GM18507 (cell line): Measurements from ENCODE around the gene PPARG.
"Not testable (repeated sequence)": the region's sequence is repeated elsewhere in the genome, so short reads cannot be mapped to it uniquely, and the experiment has no call there.

Experiments
- DNase-seq: peaks from one replicate; pipeline ENCODE4 v3.0.0; 2011; ENCODE audit warnings: low read depth; ENCODE audit not compliant: insufficient read length; ENCODE audit errors: extremely low spot score
- FAIRE-seq: peaks from 2 replicates; lab custom pipeline; 2011; peaks lifted over from hg19 to GRCh38; lab: Jason Lieb, UNC

PPARG gene

DNA sequence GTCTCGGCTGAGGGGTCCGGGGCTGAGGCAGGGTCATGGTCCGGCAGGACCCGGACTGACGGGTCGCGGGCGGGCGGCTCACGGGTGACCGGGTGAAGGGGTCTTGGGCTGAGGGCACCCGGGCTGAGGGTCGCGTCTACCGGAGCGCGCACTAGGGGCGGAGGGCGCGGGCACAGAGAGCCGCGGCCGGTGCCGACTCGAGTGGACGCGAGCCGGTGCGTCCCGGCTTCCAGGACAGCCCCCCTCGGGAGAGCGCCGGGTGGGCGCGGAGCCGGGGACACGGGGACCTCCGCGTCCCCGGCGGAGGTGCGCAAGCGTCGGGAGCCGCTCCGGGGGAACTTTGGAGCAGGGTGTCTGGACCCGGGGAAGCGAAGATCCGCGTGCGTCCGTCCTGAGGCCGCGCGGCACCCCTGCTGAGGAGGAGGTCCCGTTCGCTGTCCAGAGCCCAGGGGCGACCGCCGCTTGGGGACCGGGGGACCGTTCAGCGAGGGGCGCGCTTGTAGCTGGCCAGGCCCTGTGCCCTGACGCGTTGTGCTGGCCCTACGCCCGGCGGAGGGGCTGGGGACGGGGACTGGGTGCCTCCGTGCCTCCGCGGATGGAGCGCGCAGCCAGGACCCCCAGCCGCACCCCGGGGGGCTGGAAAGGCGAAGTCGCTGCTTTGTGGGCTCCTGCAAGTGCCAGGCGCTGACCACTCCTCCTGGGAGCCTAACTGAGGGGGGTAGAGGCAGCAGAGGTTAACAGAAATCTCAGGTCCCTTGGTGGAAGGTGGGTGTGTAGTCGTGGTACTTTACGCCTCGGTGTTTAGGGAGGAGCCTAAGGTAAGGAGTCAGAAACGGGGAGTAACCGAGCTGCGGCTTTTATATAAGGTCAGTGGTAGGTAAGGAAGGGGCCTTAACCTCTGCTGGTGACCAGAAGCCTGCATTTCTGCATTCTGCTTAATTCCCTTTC, at the start of gene PPARG:
PPARG (plus strand) TSS at position 889 of the 948 bp plus-strand sequence. CDS start 90,642 bp downstream, outside the sequence.
- DNase-seq (no peak), FAIRE-seq (no peak)

DNA sequence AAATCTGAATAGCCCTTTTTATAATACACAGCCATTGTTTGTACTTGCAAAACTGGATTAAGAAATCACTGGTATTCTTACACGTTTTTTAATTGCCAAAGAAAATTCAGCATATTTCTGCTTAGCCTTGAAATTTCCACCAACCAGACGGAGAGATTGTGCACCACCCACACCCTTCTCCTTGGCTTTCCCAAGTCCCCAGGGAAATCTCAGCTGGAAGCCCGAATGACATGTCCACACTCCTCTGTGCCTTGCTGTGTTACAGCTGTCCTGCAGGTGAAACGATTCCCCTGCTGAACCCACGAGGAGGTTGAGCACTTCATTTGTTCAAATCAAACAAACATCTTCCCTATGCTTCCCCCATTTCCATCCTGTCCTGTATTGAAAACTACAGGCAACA, 49.6 kb upstream of the PPARG start:
- DNase-seq (no peak), FAIRE-seq (no peak)

DNA sequence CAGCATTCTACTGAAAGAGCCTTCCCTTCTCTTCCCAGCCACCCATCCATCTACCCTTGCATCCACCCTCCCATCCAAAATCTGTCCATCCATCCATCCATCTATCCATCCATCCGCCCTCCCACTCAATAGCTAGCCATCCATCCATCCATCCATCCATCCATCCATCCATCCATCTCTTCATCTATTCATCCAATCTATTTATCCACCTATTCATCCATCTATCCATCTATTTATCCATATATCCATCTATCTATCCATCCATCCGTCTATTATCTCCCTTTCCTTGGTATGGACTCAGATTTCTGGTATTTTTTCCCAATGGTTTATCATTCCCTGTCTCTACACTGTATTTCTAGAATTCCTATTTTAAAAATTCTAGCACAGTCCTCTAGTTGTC, 46.1 kb upstream of the PPARG start:
- FAIRE-seq (no peak), DNase-seq (no peak)

DNA sequence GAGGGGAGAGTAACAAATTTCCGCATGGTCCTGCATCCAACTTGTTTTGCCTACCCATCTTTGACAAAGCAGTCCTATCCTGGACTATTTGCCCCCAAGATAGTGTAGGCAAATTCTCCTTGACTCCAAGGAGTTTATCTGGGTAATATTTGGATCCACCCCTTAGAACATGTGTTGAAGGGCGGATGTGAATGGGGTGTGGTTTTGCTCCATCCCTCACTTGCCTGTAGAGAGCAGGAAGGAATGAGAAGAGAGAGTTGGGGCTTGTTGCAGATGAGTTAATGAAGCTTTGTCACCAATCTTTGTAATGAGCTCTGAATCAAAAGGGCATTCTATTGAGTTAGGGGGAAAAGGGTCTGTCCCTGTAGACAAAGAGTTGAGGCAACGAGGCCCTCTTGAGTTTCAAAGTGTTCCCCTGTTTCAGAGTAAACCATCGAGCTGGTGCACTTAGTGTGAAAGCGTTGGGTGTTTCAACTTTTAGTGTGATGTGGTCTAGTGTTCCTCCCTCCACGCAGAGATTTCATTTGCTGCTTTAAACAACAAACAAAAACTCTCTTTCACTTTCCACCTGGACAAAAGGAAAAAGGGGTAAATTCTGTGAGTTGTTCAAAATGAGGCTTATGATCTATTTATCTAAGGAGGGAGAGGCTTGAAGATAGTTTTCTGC, 42.2 kb upstream of the PPARG start:
- DNase-seq (no peak), FAIRE-seq (no peak)

DNA sequence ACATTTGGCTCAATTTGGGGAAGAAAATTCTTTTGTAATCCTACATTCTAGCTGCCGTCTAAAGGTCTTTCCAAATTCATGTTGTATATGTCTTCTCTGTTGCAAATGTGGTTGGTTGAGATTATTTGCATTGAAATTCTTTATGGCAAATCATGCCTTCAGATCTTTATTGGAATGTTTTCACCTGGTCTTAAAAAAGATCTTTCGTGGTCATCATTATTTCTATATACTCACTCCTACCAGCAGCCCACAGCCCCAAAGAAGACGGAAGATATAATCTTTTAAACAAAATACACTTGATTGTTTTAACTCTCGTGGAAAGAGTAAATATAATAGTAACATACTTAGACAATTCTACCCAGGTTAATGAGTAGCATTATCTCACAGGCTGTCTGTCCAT, 41.5 kb upstream of the PPARG start:
- FAIRE-seq = no peak

DNA sequence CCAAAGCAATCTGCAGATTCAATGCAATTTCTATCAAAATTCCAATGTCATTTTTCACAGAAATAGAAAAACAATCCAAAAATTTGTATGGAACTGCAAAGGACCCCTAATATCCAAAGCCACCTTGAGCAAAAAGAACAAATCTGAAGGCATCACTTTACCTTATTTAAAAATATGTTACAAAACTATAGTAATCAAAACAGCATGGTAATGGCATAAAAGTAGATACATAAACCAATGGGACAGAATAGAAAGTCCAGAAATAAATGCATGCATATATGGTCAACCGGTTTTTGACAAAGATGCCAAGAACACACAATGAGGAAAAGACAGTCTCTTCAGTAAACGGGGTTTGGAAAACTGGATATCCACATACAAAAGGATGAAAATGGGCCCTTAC, 39.4 kb upstream of the PPARG start:
- FAIRE-seq = no peak
- DNase-seq = no peak

More for the DNA sequence above, 41.5 kb upstream of the PPARG start:
- DNase-seq = no peak

DNA sequence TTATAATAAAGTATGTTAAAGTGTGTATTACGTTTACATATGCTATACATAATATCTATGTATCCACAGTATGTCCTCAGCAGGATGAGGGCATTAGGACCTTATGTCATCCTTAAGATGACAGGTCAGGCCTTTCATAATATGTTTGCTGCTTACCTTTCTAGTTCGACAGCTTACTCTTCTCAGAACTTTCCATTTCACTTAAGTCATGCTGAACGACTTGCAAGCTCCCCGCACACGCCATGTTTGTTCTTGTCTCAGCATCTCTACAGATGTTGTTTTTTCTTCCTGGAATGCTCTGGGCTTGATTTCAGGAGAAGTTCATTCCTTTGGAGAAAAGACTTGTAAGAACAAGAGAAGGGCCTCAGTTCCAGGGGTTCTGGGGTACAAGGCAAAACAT, 36.0 kb upstream of the PPARG start:
- FAIRE-seq (no peak), DNase-seq (no peak)

DNA sequence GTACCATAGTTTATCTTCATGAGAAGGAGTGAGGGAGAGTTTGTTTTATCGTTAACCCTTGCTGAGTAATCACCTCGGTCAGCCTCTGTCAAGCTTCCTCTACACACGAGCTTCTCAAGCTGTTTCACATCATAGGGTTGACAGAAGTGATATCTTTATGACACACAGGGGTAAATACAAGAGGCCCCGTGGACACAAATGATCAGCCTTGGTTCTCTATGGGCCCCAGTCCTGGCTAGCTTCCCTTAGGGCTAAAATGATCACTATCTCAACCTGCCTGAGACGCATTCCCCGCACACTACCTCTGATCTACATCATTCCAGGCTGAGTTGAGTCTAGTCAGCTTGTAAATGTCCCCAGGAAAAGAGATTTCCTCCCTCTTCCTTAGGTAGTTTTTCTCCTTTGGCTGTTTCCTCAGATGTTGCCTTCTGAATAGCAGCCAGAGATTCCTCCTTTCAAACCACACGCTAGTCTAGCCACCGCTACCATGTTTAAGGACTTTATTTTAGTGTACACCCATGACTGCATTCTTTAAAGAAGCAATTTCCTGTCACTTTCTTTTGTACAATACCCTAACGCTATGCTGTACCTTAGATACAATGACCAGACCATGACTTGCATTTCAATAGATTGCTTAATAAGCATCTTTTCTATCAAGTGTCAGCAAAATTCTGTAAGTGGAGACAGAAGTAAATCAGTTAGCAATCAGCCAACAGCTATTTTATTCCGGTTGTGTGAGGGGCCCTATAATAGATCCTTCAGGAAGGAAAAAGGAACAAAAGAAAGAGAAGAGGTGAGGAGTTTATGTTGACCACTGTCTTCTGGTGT, 35.1 kb upstream of the PPARG start:
- no peak for FAIRE-seq
- no peak for DNase-seq

DNA sequence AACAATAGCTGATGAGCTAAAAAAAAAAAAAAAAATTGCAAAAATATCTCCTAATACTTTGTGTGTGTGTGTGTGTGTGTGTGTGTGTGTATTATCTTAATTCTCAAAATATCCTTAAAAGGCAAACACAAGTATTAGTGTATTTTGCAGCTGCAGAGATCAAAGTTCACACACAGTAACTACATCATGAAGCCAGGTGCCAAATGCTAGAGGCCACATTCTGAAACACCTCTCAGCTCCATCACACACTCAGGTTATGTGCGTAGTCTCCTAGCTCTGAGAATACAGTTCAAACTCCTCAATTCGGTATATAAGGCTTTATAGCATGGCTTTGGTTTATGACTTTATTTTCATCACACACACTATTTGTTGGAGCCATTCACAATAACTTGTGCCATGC, 33.5 kb upstream of the PPARG start:
- FAIRE-seq (no peak), DNase-seq (no peak)

DNA sequence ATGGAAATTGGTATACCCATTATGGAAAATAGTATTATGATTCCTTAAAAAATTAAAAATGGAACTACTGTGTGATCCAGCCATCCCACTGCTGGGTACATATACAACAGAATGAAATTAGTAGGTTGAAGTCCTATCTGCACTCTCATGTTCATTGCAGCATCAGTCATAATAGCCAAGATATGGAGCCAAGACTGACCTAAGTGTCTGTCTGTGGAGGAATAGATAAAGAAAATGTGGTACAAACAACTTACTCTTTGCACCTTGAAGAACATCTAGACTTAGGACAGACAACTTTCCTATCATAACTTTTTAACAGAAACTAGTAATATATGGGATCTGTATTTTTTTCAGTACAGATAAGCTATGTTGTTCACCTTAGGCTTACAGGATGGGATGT, 30.0 kb upstream of the PPARG start:
- FAIRE-seq (no peak), DNase-seq (no peak)

DNA sequence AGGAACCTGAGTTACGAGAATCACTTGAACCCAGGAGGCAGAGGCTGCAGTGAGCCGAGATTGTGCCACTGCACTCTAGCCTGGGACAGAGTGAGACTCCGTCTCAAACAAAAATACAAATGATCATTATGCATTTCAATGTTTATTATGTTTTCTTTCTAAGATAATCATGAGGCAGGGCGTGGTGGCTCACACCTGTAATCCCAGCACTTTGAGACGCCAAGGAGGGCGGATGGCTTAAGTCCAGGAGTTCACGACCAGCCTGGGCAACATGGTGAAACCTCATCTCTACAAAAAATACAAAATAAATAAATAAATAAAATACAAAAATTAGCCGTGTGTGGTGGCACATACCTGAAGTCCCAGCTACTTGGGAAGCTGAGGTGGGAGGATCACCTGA, 26.7 kb upstream of the PPARG start:
- not testable (repeated sequence) for FAIRE-seq

DNA sequence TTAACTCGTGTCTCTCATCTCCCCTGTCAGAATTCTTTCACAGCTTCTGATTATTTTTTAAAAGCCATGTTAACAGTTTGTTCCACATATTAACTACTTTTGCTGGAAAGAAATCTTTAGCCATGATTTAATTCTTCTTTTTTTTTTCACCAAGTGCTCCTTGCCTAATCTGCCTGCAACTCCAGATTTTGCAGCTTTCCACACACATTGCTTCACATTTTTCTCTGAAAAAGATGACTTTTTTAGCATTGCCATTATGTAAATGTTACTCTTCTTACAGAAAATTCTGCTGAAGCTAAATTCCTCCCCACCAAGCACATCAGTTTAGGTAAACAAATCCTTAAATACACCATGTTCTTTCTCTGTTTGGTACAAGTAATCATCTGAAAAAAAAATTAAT, 23.4 kb upstream of the PPARG start:
- FAIRE-seq = no peak
- no peak for DNase-seq

More for the DNA sequence above, 26.7 kb upstream of the PPARG start:
- DNase-seq = not testable (repeated sequence)

DNA sequence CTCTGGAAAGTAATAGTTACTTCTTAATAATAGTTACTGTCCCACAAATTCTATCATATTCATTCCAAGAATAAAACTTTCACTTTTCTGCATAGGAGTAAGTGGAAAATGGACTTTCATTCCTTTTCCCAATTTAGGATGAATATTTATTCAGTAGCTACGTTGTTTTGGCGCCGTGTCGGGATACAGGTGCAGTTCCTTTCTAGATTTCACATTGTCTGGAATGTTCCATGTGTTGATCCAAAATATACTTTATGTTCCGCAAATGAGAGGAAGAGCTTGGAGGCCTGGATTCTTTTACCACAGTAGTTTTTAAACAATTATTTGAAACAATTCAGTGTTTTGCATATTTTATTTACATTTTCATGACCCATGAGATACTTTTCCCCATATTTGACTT, 22.8 kb upstream of the PPARG start:
- FAIRE-seq (no peak), DNase-seq (no peak)

DNA sequence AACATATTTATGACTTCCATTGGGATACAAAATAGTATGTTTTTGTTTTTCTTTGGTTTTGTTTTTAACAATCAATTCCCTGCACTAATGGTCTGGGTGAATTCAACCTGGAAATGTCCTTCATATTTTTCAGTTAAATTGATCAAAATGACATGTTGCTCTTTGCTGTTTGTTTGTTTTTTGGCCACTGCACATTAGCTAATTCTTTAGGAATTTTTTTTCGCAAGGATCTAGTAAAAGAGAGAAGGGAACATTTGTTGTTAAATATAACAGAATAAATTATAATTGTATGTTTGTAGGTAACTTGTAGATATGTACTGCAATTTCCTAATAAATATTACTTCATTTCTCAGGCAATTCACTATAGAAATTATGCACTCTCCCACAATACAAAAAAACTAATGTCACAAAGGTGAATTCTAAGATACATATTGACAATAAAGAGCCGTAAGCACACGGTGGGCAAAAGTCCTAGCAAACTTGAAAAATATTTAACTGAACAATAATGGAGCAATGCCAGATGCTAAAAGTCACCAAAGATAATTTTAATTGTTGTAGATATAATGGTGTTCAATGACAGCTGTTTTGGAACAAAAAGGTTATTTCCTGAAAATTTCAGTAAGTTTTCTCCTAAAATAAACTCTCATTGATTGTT, 21.4 kb upstream of the PPARG start:
- DNase-seq (no peak), FAIRE-seq (no peak)

DNA sequence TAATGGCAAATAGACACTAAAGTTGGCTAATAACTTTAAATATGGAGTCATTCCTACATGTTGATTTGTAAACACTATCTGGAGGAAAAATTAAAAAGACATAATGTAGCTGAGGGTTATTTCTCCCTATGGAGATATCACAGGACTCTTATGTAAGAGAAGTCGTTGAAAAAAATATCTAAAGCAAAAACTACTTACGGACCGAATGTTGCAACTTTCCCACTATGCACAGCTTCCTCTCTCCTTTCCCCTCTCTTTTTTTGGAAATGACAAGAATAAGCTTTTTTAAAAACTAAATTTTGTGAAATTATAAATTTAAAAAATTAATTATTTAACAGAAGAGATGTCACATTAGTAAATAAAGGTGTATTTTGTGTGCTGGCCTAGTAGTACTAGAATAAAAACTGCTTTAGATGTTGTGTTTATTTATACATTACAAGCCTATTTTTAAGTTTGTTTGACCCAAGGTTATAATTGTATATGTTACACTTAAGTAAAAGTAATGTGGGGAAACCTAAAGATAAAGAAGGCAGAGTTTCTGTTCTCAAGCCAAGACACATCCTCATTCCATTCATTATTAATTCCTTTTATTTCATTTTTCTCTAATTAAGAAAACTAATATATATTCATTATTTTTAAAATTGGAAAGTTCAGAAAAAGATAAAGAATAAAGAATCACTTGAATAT, 20.7 kb upstream of the PPARG start:
- FAIRE-seq (no peak), DNase-seq (no peak)

DNA sequence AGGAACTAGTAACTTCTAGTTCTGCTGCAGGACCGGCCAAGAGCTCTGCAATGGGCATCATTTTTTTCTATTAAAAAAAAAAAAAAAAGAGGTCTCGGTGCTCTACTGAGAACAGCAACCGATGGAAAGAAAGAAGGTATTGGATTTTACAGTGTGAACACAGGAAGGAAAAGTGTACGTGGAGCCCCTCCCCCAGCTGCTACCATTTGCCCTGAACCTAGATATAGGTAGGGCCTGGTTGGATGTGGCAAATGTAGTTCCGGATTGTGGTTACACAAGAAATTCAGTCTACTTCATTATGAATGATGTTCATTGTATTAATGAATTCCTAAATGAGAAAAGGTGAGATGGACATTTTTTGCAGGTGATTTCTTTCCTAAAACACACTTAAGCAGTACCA, 17.9 kb upstream of the PPARG start:
- FAIRE-seq (no peak), DNase-seq (no peak)

DNA sequence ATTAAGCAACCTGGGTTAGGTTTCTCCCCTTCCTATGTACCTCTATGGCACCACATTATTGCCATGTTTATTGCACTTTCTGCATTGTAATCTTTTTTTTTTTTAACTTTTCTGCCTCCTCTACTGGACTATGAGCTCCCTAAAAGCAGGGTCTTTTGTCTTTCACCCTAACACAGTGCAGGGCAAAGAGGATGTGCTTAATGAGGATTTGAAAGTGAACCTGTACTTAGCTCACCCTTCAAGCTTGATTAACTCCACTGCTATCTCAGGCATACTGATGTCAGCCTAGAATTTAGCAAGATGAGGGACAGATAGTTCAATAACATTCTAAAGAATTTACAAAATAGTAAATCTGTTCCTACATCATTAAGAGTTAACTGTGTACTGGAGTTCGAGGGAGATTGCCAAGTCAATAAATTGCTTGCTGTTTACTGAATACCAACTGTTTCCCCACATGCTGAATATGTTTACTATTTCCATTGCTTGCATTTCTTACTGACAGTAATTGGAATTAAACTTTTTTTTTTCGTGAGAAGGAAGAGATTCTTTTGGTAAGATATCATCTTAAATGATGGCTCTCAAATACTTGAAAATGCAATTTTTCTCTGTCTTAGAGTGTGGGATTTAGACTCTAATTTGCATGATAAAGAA, 15.7 kb upstream of the PPARG start:
- peak; percentile 28 for DNase-seq
- FAIRE-seq = peak; percentile 39

DNA sequence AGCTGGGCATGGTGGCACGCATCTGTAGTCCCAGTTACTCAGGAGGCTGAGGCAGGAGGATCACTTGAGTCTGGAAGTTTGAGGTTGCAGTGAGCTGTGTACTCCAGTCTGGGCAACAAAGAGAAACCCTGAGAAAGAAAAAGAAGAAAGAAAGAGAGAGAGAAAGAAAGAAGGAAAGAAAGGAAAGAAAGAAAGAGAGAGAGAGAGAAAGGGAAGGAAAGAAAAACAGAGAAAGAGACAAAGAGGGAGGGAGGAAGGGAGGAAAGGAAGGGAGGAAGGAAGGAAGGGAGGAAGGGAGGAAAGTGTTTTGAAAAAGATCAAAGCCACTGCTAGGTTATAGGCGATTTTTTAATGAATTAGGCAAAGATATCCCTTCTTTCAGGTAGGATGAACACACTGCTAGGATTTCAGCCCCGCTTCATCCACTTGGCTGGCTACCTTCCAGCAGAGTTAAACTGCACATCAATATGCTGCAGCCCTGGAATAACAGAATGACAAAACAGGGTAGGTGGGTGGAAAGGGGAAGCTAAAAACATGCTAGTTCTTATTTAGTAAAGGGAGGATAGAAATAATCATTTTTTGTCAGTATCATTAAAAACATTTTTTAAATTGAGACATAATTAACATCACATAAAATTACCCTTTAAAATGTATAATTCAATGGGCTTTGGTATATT, 12.8 kb upstream of the PPARG start:
- no peak for DNase-seq
- FAIRE-seq = no peak
